HG03378 (cell line): ENCODE results near the gene CAMTA1.

Experiments
- ATAC-seq: cut with Tn5 transposase; IDR thresholded peaks from one replicate; pipeline ENCODE4 v1.9.1; 2021; ENCODE audit warnings: mild to moderate bottlenecking, moderate library complexity; ENCODE audit not compliant: unreplicated experiment

CAMTA1 gene

GRCh38 chr1:7628273-7628672 is 843.0 kb downstream of the CAMTA1 start:
- ATAC-seq, result no peak

GRCh38 chr1:7629011-7629410 is 843.8 kb downstream of the CAMTA1 start:
- no peak for ATAC-seq

- ATAC-seq, result no peak
Observed at GRCh38 chr1:7629465-7630195, 844.4 kb downstream of the CAMTA1 start.

- ATAC-seq, result no peak
Observed at GRCh38 chr1:7630378-7630777, 845.1 kb downstream of the CAMTA1 start.

- ATAC-seq, result no peak
Observed at GRCh38 chr1:7632176-7632575, 846.9 kb downstream of the CAMTA1 start.

- ATAC-seq, result no peak
Observed at GRCh38 chr1:7632681-7633080, 847.4 kb downstream of the CAMTA1 start.

GRCh38 chr1:7633506-7634245 is 848.4 kb downstream of the CAMTA1 start:
- no peak for ATAC-seq

- no peak for ATAC-seq
Observed at GRCh38 chr1:7634546-7635240, 849.4 kb downstream of the CAMTA1 start.

- no peak for ATAC-seq
Observed at GRCh38 chr1:7636795-7637526, 851.7 kb downstream of the CAMTA1 start.

- no peak for ATAC-seq
Observed at GRCh38 chr1:7638078-7638477, 852.8 kb downstream of the CAMTA1 start.

GRCh38 chr1:7639435-7640131 is 854.3 kb downstream of the CAMTA1 start:
- no peak for ATAC-seq

GRCh38 chr1:7640350-7640749 is 855.1 kb downstream of the CAMTA1 start:
- no peak for ATAC-seq

- no peak for ATAC-seq
Observed at GRCh38 chr1:7640920-7641585, 855.8 kb downstream of the CAMTA1 start.

- no peak for ATAC-seq
Observed at GRCh38 chr1:7641587-7642417, 856.5 kb downstream of the CAMTA1 start.

GRCh38 chr1:7642418-7642704 is 857.1 kb downstream of the CAMTA1 start:
- ATAC-seq, result no peak

GRCh38 chr1:7642781-7643529 is 857.7 kb downstream of the CAMTA1 start:
- no peak for ATAC-seq

- no peak for ATAC-seq
Observed at GRCh38 chr1:7643530-7643929, 858.3 kb downstream of the CAMTA1 start.

GRCh38 chr1:7644086-7644485 is 858.8 kb downstream of the CAMTA1 start:
- no peak for ATAC-seq
